ENCODE data around the gene EPN1. TPM values are rescaled to one million over a fixed set of nuclear protein-coding genes. Genes with fewer than 3 reads are reported as not detected.
A peak's percentile ranks its signal among the peaks of the same experiment; 100 is the strongest.

Gene EPN1
- total RNA-seq, 1 experiment from 2014 or later = 102 TPM

DNA sequence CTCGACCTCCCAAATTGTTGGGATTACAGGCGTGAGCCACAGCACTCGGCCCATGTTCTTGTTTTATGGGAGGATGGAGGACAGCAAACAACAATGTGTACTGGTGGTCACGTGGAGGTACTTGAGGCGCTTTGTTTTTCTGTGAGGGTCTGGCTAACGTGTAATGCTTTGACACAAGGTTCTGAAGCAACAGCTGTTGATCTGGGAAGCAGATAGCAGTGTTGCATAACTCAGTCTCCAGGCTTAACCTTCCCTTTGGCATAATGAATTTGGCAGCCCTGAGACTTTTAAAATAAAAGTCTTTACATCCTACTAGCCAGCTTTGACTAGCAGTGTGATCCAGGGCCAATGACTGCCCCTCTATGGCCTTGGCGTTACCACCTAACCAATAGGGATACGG is 41.2 kb upstream of the EPN1 start:
- H3K9me3 Mint-ChIP-seq (ENCODE audit: unreplicated experiment) = no peaks in the 10 kb centered on the region
- no peak overlapping the region for H3K4me3 Mint-ChIP-seq (ENCODE audit: unreplicated experiment)
- POLR2A ChIA-PET = interaction anchor here (0.8 to 3.1 kb wide), 10 partner anchors 9 to 130 kb away, joined by 4 to 25 read pairs (median 6); partner anchors contain the start of genes FIZ1, U2AF2, ZNF524 and ZNF581
- TF ChIP-seq, protein P1, sequence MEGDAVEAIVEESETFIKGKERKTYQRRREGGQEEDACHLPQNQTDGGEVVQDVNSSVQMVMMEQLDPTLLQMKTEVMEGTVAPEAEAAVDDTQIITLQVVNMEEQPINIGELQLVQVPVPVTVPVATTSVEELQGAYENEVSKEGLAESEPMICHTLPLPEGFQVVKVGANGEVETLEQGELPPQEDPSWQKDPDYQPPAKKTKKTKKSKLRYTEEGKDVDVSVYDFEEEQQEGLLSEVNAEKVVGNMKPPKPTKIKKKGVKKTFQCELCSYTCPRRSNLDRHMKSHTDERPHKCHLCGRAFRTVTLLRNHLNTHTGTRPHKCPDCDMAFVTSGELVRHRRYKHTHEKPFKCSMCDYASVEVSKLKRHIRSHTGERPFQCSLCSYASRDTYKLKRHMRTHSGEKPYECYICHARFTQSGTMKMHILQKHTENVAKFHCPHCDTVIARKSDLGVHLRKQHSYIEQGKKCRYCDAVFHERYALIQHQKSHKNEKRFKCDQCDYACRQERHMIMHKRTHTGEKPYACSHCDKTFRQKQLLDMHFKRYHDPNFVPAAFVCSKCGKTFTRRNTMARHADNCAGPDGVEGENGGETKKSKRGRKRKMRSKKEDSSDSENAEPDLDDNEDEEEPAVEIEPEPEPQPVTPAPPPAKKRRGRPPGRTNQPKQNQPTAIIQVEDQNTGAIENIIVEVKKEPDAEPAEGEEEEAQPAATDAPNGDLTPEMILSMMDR (IDR thresholded peaks at IDR 0.05; ENCODE audit: unreplicated experiment) = no peak
- H3K27me3 Mint-ChIP-seq (ENCODE audit: insufficient read depth, unreplicated experiment) = no peaks in the 10 kb centered on the region
- CTCF ChIA-PET = interaction anchor here (0.6 to 6.7 kb wide), 18 partner anchors 9 to 1526 kb away, joined by 3 to 122 read pairs (median 5); partner anchors contain the start of genes CCDC106, DNAAF3, U2AF2 and ZNF784
- no peak for DNase-seq (ENCODE audit: unreplicated experiment)
- no peak overlapping the region for H3K27ac Mint-ChIP-seq (ENCODE audit: low read depth, unreplicated experiment)
- H3K4me1 Mint-ChIP-seq (ENCODE audit: insufficient read depth, unreplicated experiment) = peaks cover 30% of the 10 kb centered on the region
- BruUV-seq (replicated peaks) = no TSS peak
- H3K36me3 Mint-ChIP-seq (ENCODE audit: insufficient read depth, unreplicated experiment) = peaks cover 18% of the 10 kb centered on the region
- intact Hi-C loops (cut with micrococcal nuclease) = loop anchor here (10.0 kb wide), 1 partner anchor 701 kb away; no protein-coding TSS in a partner anchor

DNA sequence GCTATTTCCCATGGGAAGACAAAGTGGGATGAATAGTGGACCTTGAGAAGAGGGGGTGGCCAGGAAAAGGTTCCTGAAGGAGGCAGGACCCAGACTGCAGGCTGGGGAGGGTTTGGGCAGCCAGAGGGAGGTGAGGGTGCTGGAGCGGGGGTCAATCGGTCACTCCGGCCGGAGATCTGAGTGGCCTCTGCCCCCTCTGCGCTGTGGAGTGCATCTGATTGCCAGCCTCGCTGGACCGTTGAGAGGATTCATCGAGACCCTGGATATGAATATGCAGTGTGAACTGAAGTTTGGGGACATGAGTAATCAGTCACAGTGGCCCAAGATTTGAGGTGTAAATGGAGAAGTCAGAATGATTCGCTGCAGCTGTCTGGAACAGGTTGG is 39.7 kb upstream of the EPN1 start:
- peaks cover 22% of the 10 kb centered on the region for H3K36me3 Mint-ChIP-seq (ENCODE audit: insufficient read depth, unreplicated experiment)
- CTCF ChIA-PET = interaction anchor here (1.1 to 6.7 kb wide), 4 partner anchors 11 to 122 kb away, joined by 3 to 122 read pairs (median 6); partner anchors contain the start of gene ZNF865
- BruUV-seq (replicated peaks) = no TSS peak
- H3K27me3 Mint-ChIP-seq (ENCODE audit: insufficient read depth, unreplicated experiment) = no peaks in the 10 kb centered on the region
- no peaks in the 10 kb centered on the region for H3K9me3 Mint-ChIP-seq (ENCODE audit: unreplicated experiment)
- peak overlapping the region; percentile 100 for H3K27ac Mint-ChIP-seq (ENCODE audit: low read depth, unreplicated experiment)
- POLR2A ChIA-PET = interaction anchor here (0.6 to 1.7 kb wide), 12 partner anchors 8 to 490 kb away, joined by 3 to 9 read pairs (median 4); partner anchors contain the start of genes CCDC106, TMEM238, U2AF2 and ZNF581
- no peak for DNase-seq (ENCODE audit: unreplicated experiment)
- peak overlapping the region; percentile 98 for H3K4me3 Mint-ChIP-seq (ENCODE audit: unreplicated experiment)
- intact Hi-C loops (cut with micrococcal nuclease) = loop anchor here (10.0 kb wide), 1 partner anchor 699 kb away; no protein-coding TSS in a partner anchor
- peaks cover 30% of the 10 kb centered on the region for H3K4me1 Mint-ChIP-seq (ENCODE audit: insufficient read depth, unreplicated experiment)
- TF ChIP-seq, protein P1 (IDR thresholded peaks at IDR 0.05; ENCODE audit: unreplicated experiment) = no peak

DNA sequence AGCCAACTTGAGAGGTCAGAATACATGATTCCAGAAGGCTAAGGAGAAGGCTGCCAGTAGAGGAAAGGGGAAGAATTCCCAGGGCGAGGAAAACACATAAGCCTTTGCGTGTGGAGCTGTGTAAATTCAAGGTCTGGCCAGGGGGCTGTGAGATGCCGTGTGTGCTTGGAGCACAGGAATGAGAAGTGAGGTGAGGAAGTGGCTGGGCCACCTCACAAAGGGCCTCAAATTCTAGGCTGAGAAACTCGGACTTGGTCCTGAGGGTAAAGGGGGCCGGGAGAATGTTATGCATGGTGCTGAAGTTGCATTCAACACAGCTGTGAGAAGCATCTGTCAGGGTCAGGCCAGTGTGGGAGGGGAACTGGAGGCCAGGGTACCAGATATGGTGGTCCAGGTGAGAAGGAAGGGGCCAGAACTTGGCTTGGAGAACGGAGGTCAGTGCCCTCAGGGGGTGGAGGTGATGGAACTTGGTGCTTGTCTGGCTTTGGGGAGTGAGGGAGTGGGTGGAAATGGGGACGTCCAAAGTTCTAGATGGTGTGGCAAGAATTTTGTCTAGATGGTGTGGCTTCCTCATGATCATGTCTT is 39.1 kb upstream of the EPN1 start:
- intact Hi-C loops (cut with micrococcal nuclease) = loop anchor here (10.0 kb wide), 1 partner anchor 699 kb away; no protein-coding TSS in a partner anchor
- H3K27me3 Mint-ChIP-seq (ENCODE audit: insufficient read depth, unreplicated experiment) = no peaks in the 10 kb centered on the region
- no peaks in the 10 kb centered on the region for H3K9me3 Mint-ChIP-seq (ENCODE audit: unreplicated experiment)
- TF ChIP-seq, protein P1 (IDR thresholded peaks at IDR 0.05; ENCODE audit: unreplicated experiment) = no peak
- H3K4me3 Mint-ChIP-seq (ENCODE audit: unreplicated experiment) = peak overlapping the region; percentile 98
- BruUV-seq (replicated peaks) = no TSS peak
- peaks cover 22% of the 10 kb centered on the region for H3K36me3 Mint-ChIP-seq (ENCODE audit: insufficient read depth, unreplicated experiment)
- ChIA-PET CTCF (interaction anchor here (0.5 to 6.7 kb wide), 11 partner anchors 11 to 344 kb away, joined by 3 to 122 read pairs (median 5); partner anchors contain the start of gene ZNF865), POLR2A (interaction anchor here (0.6 to 2.2 kb wide), 12 partner anchors 11 to 519 kb away, joined by 3 to 9 read pairs (median 4); partner anchors contain the start of genes CCDC106, PPP1R12C, TMEM238 and U2AF2)
- no peak for DNase-seq (ENCODE audit: unreplicated experiment)
- peaks cover 30% of the 10 kb centered on the region for H3K4me1 Mint-ChIP-seq (ENCODE audit: insufficient read depth, unreplicated experiment)
- peak overlapping the region; percentile 100 for H3K27ac Mint-ChIP-seq (ENCODE audit: low read depth, unreplicated experiment)

DNA sequence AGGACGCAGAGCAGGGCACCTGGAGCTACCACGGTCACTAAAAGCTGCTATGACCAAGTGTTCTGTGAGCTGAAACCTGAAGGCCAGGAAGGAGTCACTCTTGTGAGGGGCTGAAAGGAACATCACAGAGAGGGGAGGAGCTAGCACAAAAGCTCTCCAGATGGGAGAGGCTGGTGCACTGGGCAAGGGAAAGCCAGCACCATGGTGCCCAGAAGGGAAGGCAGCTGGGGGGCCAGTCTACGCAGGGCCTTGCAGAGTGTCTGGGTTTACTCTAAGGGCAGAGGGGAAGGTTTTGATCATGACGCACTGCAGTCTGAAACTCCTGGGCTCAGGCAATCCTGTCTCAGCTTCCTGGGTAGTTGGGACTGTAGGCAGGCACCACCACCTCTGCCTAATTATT is 38.3 kb upstream of the EPN1 start:
- peak overlapping the region; percentile 100 for H3K27ac Mint-ChIP-seq (ENCODE audit: low read depth, unreplicated experiment)
- CTCF ChIA-PET = interaction anchor here (0.5 to 2.9 kb wide), 11 partner anchors 10 to 1980 kb away, joined by 3 to 12 read pairs (median 4); partner anchors contain the start of genes DNAAF3 and U2AF2
- TF ChIP-seq, protein P1 (IDR thresholded peaks at IDR 0.05; ENCODE audit: unreplicated experiment) = no peak

More for the DNA sequence above, 38.3 kb upstream of the EPN1 start:
- intact Hi-C loops (cut with micrococcal nuclease) = loop anchor here (10.0 kb wide), 1 partner anchor 698 kb away; no protein-coding TSS in a partner anchor
- H3K4me3 Mint-ChIP-seq (ENCODE audit: unreplicated experiment) = peak overlapping the region; percentile 98
- no peak for DNase-seq (ENCODE audit: unreplicated experiment)
- H3K36me3 Mint-ChIP-seq (ENCODE audit: insufficient read depth, unreplicated experiment) = peaks cover 22% of the 10 kb centered on the region
- H3K27me3 Mint-ChIP-seq (ENCODE audit: insufficient read depth, unreplicated experiment) = no peaks in the 10 kb centered on the region
- H3K9me3 Mint-ChIP-seq (ENCODE audit: unreplicated experiment) = no peaks in the 10 kb centered on the region
- BruUV-seq (replicated peaks) = no TSS peak
- H3K4me1 Mint-ChIP-seq (ENCODE audit: insufficient read depth, unreplicated experiment) = peaks cover 32% of the 10 kb centered on the region
- POLR2A ChIA-PET = interaction anchor here (0.6 to 2.2 kb wide), 5 partner anchors 11 to 1189 kb away, joined by 3 to 7 read pairs (median 4); partner anchors contain the start of genes CCDC106 and FIZ1
